NCI-H187 (cell line): ENCODE results near the gene NAA25.
A peak's percentile ranks its signal among the peaks of the same experiment; 100 is the strongest.

Experiments
- DNase-seq, 2 experiments: peaks; one replicate each; lab custom pipeline; 2025; lab: John Stamatoyannopoulos, UW

NAA25 gene

DNA sequence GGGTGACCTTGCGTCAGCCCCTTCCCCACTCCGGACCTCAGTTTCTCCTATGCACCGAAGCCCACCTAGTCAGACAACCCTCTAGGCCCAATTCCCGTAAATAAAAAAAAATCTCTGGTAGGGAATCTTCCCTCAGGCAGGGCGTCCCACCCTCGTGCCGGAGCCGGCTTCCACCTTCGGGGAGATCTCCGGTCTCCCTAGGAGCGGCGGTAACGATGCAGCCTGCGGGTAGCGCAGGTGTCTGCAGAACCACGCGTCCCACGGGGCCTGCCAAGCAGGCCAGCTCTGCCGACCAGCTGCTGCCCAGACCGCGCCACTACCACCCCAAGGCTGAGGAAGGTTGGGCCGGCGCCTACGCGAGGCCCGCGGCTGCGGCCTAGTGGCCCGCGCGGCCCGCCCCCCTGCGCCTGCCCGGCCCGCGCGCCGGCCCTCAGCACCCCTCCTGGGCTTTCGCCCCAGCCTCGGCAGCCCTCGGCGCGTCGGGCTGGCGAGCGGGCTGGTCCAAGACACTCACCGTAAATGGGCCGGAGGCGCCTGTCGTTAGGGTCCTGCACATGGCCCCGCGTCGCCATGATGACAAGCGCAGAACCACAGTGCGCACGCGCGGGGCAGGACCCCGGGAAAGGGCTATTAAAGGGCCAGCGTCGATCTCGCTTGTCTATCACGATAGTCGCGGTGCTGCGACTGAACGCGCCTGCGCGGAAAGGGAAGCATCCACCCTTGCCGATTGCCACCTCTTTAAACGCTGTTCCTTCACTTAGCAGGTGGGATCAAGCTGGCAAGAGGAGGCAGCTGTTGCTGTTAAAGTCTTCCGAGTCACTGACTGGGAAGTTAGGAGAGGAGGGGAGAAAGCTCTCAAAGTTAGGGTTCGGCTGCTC is at the start of gene NAA25:
Gene NAA25, minus strand, starts transcription at position 582 of the 878 bp plus-strand sequence. Its CDS starts 10 bp downstream, at position 572.
- DNase-seq, result peak; percentile 74 to 80

GRCh38 chr12:112153893-112154219 is 45.3 kb upstream of the NAA25 start:
- no peak for DNase-seq

DNA sequence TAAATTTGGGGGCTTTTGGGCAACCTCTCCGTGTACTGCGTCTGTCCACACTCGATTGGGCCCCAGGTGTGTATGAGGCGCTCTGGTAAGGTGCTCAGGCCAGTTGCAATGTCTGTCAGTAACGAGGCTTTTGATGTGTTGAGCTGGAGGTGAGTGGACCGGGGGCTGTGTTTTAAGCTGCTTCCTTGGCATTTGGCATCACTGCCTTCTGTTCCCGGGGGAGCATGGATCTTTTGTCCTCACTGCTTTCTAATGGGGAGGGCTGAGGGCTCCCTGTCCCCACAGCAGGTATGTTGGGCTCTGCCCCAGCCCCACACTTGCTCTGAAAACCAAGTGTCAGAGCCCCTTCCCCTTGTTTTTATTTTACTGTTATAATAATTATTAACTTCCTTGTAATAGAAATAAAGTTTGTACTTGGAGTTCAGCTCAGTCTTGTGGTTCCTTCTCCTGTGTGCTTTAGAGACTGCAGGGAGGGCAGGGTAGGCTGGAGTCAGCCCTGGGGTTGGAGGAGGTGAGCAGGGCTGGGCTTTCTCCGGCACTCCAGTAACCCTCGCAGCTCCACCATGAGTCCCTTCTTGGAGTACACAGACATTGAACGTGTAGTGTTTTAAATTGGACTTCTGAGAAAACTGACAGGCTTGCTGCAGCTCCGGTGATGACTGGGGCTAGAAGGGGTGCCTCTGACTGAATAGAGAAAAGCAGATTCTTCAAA is 44.8 kb upstream of the NAA25 start:
- DNase-seq, result no peak

DNA sequence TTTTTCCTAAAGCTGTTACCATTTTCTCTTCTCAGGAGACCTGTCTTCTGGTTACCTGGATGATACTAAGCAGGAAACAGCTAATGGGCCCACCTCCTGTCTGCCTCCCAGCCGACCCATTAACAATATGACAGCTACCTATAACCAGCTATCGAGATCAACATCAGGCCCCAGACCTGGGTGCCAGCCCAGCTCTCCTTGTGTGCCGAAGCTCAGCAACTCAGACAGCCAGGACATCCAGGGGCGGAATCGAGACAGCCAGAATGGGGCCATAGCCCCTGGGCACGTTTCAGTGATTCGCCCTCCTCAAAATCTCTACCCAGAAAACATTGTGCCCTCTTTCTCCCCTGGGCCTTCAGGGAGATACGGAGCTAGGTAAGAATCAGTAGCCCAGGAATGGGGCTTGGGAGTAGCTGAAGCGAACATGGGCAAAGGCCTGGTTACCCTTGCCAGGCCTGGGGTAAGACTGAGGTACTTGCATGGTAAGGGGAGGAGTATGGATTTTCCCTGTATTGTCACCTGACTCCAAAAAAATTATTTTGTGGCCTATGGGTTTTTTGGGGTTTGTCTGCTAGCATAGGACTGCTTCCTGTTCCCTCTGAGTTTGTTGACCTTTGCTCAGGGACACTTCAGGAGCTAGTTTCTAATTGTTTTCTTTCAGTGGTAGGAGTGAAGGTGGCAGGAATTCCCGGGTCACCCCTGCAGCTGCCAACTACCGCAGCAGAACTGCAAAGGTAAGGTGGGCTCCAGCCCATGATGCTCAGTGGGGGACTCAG is 43.4 kb upstream of the NAA25 start:
- no peak for DNase-seq

DNA sequence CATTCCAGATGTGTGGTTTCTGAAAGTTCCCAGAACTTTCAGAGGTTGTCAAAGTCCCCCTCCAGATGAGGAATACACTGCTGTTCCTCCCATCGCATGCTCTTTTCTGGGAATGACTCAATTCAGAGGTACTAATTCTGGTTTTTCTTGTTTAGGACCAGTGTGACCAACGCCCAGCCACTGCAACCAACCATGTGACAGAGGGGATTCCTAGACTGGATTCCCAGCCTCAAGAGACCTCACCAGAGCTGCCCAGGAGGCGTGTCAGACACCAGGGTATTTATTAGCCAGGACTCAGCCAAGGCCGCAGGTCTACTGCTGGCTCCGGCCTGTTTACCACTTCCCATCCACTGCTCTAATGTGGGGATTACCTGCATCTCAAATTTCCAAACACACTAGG is 41.0 kb upstream of the NAA25 start:
- DNase-seq, result no peak

- no peak for DNase-seq
Observed at GRCh38 chr12:112148031-112148513, 39.5 kb upstream of the NAA25 start.

GRCh38 chr12:112146123-112146522 is 37.5 kb upstream of the NAA25 start:
- no peak for DNase-seq

GRCh38 chr12:112140728-112141127 is 32.1 kb upstream of the NAA25 start:
- no peak for DNase-seq

DNA sequence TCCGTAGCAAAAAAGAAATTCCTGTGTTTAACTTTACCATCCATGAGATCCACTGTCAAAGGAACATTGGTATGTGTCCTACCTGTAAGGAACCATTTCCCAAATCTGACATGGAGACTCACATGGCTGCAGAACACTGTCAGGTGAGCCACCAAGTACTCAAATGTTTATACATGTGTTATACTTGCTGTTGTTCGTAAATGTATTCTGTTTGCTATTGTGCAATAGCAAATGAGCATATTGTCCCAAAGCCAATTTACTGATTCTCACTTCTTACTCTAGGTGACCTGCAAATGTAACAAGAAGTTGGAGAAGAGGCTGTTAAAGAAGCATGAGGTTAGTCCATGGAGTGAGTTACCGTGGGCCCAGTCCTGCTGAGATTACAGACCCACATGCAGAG is 26.1 kb upstream of the NAA25 start:
- no peak for DNase-seq

DNA sequence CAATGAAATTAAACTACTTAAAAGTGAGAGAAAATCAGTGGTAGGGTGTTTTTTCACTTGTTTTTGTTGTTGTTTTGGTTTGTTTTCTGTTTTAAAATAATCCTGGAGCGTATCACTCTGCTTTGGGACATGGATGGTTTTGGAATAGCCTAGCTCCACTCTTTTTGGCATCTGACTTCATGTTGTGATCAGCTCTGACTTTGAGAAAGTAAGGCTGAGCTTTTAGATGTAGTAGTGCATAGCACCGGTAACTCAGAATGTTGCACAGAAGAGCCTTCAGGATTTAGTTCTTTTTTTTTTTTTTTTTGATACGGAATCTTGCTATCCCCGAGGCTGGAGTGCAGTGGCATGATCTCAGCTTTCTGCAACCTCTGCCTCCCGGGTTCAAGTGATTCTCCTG is 24.8 kb upstream of the NAA25 start:
- no peak for DNase-seq

DNA sequence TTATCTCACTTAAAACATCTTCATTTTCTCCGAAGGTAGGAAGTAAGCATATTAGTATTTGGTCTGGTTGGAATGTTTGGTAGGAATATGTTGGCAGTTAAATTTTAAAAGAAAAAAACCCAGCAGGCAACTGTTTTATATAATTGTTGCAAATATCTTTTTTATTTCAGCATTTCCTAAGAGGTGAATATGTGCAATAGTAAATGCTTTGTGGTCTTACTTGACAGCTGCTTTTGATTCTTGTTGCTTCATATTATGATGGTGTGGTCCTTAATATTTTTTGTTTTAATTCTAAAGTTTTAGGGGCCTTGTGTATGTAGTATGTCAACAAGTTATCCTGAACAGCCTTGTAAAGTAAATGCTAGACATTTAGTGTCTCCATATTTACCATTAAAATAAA is 23.1 kb upstream of the NAA25 start:
- DNase-seq, result no peak

GRCh38 chr12:112130441-112130998 is 21.9 kb upstream of the NAA25 start:
- DNase-seq, result no peak

DNA sequence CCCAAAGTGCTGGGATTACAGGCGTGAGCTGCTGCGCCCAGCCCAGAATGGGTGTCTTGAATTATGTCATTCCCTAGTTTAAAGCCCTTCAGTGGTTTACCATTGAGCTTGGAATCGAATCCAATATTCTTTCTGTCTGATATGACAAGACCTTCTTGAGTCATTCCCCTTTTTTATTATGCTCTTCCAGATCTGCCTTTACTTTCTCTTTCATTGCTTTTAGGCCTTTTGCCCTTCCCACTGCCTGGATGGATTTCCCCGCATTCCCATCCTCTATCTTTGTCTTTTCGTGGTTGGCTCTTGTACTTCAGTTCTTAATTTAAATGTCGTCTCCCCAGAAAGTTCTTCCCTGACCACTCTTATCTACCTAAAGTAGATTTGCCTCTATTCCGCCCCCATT is 18.3 kb upstream of the NAA25 start:
- no peak for DNase-seq

- DNase-seq, result no peak
Observed at GRCh38 chr12:112126000-112126438, 17.4 kb upstream of the NAA25 start.

DNA sequence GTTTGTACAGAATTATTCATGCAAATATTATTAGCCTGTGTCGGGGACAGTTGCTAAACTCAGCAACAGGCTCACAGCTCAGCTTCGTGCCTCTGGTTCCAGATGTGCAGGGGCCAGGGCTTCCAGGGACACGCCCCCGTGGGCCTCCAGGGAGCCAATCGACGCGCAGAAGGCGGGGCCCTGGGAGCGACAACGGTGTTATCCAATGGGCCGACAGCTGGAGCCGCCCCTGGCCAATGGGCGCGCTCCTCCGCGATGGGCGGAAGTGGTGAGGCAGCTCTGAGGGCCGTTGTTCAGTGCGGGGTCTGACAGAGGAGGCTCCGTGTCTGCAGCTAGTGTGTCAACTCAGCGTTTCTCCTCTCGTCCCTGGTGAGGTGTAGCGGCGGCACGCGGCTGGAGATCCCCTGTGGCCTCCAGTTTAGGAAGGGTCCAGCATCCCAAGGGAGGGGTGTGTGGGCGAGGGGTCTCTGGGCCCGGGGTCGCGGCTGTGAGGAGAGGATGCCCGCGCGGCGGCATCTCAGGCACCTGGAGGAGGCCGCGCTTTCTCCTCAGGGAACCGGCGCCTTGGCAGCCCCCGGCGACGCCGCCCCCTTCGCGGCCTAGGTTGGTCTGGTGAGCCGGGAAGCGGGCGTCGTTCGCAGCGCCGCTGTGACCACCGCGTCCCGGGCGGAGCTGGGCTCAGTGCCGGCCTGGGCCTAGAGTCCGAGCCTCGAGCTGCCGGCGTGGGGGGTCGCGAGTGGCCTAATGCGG is 16.8 kb upstream of the NAA25 start, which contains the start of gene TRAFD1:
Gene TRAFD1, plus strand, starts transcription at position 311 of the 750 bp plus-strand sequence. CDS start 4,963 bp downstream, outside the sequence.
- peak; percentile 95 to 97 for DNase-seq

DNA sequence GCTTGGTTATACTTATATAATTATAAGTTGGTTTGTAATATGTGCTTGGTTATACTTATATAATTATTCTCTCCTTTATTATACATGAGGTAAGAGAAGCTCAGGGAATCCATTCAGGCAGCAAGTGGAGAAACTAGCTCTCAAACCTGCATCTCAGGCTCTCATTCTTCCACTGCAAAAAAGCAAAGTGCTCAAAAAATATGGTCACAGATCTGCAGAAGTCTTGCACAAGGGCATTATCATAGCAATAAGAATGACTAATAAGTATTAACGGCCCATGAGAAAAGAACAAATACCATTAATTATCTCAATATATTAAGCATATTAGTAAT is 16.3 kb upstream of the NAA25 start:
- DNase-seq, result no peak

DNA sequence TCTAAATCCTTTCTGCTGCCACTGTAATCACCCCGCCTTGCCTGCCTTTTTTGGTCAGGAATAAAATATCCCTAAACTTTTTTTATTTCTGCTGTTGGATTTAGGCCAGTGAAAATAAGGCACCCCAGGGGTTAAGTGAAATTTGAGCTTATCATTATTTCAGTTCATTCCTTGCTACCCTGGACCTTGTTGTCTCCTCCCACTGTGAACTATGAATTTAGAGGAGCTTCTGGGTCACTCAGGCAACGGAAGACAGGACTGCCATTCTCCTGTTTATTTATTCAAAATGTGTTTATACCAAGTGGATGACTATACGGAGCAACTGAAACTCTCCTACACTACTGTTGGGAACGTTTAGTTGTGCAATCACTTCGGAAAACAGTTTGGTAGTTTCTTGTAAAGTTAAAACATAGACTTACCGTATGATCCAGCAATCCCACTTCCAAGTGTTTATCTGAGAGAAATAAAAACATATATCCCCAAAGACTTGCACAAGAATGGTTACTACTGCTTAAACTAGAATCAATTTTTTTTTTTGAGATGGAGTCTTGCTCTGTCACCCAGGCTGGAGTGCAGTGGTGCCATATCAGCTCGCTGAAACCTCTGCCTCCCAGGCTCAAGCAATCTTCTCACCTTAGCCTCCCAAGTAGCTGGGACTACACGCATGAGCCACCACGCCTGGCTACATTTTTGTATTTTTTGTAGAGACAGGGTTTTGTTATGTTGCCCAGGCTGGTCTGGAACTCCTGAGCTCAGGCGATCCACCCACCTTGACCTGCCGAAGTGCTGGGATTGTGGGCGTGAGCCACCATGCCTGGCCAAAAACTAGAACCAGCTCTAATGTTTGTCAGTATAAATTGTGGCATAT is 14.5 kb upstream of the NAA25 start:
- DNase-seq, result no peak

DNA sequence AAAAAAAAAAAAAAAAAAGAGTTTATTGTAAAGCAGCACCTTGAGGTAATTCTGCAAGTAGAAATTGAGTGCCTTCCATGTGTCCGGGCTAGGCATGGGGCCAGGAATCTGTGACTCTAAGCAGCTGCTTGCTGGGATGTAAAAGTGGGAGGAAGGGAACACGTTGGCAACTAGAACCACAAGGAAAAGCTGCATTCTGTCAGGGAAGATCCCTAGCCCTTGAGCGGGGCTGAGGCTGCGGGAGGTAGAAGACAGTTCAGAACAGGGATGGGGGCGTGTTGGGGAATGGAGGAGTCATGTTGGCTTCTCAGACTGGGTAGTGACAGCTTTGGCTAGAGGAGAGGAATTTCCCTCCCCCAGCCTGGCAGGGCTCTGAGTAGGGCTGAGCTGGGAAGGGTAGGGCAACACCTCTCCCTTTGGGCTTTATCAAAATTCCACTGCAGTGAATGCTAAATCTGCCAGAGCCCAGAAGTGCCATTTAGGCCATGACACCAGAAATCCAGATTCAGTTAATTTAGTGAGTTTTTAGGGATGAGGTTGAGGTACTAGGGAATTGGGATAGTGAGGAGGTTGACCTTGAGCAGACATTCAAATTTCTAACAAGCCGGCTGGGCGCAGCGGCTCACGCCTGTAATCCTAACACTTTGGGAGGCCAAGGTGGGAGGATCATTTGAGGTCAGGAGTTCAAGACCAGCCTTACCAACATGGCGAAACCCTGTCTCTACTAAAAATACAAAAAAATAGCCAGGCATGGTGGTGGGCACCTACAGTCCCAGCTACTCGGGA is 13.4 kb upstream of the NAA25 start:
- no peak for DNase-seq

DNA sequence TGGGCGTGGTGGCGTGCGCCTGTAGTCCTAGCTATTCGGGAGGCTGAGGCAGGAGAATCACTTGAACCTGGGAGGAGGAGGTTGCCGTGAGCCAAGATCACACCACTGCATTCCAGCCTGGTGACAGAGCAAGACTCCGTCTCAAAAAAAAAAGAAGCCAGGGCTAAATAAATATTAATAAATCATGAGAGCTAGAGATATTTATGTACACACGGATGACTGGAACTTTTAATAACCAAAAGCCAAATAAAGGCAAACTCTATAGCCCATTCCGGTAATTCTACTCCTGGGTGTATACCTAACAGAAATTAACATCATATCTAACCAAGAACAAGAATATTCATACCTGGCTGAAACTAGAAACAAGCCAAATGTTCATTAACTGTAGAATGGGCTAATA is 9.1 kb upstream of the NAA25 start:
- DNase-seq, result no peak
